Activated naive CD8-positive, alpha-beta T cell treated with anti-CD3 and anti-CD28 coated beads, Interleukin-2, amount 50 U/mL, for 24 hours (primary cell): ENCODE data around the gene SRPK1.

ENCODE experiments used
- ATAC-seq: fragments of 150-1000 bp; cut with Tn5 transposase; one replicate; pipeline ENCODE4 v1.10.0; 2021
- DNase-seq: peaks from one replicate; pipeline ENCODE4 v3.0.0; 2021
- H3K27ac Mint-ChIP-seq: one replicate; pipeline ENCODE4 v1.8.0; 2021; ENCODE audit warnings: mild to moderate bottlenecking, mixed read lengths
- H3K27me3 Mint-ChIP-seq: one replicate; pipeline ENCODE4 v1.8.0; 2021; ENCODE audit warnings: mixed read lengths
- H3K36me3 Mint-ChIP-seq: one replicate; pipeline ENCODE4 v1.8.0; 2021; ENCODE audit warnings: low read depth, mixed read lengths
- H3K4me1 Mint-ChIP-seq: one replicate; pipeline ENCODE4 v1.8.0; 2021; ENCODE audit warnings: mixed read lengths
- H3K4me3 Mint-ChIP-seq: one replicate; pipeline ENCODE4 v1.8.0; 2021; ENCODE audit warnings: mild to moderate bottlenecking, moderate library complexity, mixed read lengths
- H3K9me3 Mint-ChIP-seq: one replicate; pipeline ENCODE4 v1.8.0; 2021; ENCODE audit warnings: mixed read lengths

Gene SRPK1

DNA sequence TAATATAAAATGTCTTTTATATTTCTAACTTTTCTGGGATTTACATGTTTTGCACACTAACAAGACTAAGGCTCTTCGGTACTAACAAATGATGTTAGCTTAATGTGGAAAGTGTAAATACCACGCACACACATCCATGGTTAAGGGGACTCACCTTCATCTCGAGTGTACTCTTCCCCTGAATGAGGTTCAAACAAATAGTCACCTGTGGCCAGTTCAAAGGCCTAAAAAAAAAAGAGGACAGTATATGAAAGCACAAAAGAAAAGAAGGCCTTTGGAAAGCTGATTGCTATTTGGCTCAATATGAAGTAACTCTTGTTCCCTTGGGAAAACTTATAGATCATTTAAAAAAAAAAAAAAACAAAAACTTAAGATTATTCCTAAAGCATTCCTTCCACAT, 78.5 kb downstream of the SRPK1 start:
- H3K4me3 Mint-ChIP-seq, result no peak overlapping the region
- H3K36me3 Mint-ChIP-seq, result peaks cover 60% of the 10 kb centered on the region
- H3K27ac Mint-ChIP-seq, result no peak overlapping the region
- ATAC-seq, result no peak
- H3K27me3 Mint-ChIP-seq, result no peaks in the 10 kb centered on the region
- no peaks in the 10 kb centered on the region for H3K9me3 Mint-ChIP-seq
- H3K4me1 Mint-ChIP-seq, result no peaks in the 10 kb centered on the region
- DNase-seq, result no peak

DNA sequence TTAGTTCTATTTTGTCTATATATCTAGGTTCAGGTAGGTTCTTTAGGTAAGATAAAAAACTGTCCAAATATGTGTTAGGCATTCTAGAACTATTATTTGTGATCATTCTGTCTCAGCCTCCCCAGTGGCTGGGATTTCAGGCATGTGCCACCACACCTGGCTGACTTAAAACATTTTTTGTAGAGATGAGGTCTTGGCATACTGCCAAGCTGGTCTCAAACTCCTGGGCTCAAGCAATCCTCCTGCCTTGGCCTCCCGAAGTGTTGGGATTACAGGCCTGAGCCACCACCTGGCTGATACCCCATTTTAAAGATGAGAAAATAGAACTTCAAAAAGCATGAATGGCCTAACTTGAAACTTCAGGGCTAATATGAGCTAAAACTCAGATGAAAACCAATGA, 81.9 kb downstream of the SRPK1 start:
- Mint-ChIP-seq H3K36me3 (peaks cover 56% of the 10 kb centered on the region), H3K27me3 (no peaks in the 10 kb centered on the region), H3K4me3 (no peak overlapping the region), H3K4me1 (no peaks in the 10 kb centered on the region), H3K9me3 (no peaks in the 10 kb centered on the region), H3K27ac (no peak overlapping the region)
- no peak for DNase-seq
- ATAC-seq, result no peak

DNA sequence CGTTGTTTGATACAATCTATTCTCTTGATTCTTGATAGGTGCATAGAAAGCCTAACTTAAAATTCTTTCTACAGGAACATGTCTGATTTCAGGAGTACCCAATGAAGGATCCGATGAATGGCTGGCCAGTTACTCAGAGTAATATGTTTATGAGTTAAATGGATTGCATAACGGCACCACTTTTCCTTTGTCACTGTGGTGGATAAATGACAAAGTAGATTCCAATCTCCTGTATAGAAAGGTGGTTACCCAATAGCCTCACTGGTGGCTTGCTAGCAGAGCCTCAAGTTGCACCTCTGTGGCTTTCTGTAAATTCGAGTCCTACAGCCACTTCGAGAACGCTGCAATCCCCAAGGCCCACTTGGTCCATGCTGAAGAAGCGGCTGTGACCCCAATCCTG, 87.4 kb downstream of the SRPK1 start:
- peaks cover 37% of the 10 kb centered on the region for H3K36me3 Mint-ChIP-seq
- ATAC-seq (no peak), DNase-seq (no peak)
- peak overlapping the region; percentile 27 for H3K27ac Mint-ChIP-seq
- H3K27me3 Mint-ChIP-seq, result no peaks in the 10 kb centered on the region
- H3K9me3 Mint-ChIP-seq, result no peaks in the 10 kb centered on the region
- no peak overlapping the region for H3K4me3 Mint-ChIP-seq
- no peaks in the 10 kb centered on the region for H3K4me1 Mint-ChIP-seq

DNA sequence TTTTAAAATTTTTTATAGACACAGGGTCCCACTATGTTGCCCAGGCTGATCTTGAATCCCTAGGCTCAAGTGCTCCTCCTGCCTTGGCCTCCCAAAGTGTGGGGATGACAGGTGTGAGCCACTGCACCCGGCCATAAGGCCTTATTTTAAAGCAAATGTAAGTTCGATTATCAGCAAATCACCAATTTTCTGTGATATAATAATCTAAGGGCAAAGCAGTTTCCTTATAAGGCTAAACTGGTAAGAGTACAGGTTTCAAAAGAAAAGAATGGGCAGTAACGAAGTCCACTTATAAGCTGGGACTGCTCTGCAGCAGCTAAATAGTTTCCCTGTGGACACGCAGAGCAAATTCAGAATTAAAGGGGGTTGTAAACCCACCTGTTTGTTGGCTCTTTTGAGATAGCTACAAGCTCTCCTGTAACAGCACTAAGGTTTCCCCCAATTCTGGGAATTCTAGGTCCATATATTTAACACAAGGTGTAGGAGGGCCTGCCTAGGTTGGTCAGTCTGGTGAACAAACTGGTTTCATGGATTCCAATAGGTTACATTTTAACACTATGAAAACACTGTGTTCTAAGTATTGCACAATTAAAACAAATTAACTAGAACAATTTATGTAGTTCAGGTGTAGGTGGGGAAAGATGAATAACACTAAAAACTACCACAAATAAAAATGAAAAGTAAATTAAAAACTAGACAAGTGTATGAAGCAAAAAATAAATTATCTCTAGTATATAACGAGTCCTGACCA, 89.5 kb downstream of the SRPK1 start:
- no peaks in the 10 kb centered on the region for H3K4me1 Mint-ChIP-seq
- H3K9me3 Mint-ChIP-seq, result no peaks in the 10 kb centered on the region
- H3K27ac Mint-ChIP-seq, result no peak overlapping the region
- ATAC-seq (no peak), DNase-seq (no peak)
- peaks cover 28% of the 10 kb centered on the region for H3K36me3 Mint-ChIP-seq
- H3K27me3 Mint-ChIP-seq, result peaks cover 1% of the 10 kb centered on the region
- H3K4me3 Mint-ChIP-seq, result no peak overlapping the region

DNA sequence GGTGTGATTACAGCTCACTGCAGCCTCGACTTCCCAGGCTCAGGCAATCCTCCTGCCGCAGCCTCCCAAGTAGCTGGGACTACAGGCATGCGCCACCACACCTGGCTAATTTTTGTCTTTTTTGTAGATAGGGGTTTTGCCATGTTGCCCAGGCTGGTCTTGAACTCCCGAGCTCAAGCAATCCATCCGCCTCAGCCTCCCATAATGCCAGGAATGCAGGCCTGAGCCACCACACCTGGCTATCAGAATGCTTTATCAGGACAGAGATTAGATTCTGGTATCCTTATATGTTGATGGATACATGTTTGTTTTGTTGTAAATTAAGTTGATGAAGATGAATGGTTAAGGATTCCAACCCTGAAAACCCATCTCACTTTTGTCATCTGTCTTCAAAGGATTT, 91.6 kb downstream of the SRPK1 start:
- DNase-seq (no peak), ATAC-seq (no peak)
- Mint-ChIP-seq H3K27ac (no peak overlapping the region), H3K27me3 (peaks cover 1% of the 10 kb centered on the region), H3K9me3 (no peaks in the 10 kb centered on the region), H3K4me3 (no peak overlapping the region), H3K36me3 (peaks cover 16% of the 10 kb centered on the region), H3K4me1 (no peaks in the 10 kb centered on the region)

DNA sequence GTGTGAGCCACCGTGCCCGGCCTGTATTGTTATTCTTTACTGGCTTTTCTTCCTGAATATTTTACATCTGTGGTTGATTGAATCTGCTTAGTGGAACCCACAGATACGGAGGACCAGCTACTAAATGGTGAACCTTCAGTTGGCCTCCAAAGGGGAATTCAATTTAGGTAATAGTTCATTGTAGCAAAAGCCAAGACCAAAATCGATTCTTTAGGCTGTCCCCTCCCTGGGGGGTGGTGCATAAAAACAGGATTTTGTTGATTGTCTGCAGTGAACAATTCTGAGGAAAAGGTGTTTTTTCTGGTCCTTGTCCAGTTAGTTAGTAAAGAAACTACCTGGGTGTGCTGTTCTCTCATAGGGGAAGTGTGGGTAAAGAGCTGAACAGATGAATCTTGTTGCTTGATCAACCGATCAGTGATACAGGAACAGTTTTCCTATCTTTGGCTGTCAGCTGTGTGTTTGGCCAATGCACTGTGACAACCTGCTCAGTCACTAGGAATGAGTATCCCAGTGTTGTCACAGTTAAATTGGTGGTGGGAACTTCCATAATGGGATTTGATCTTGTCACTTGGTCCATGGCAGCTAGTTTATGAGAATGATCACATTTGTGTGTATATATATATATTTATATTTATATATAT, 96.2 kb downstream of the SRPK1 start:
- Mint-ChIP-seq H3K4me1 (no peaks in the 10 kb centered on the region), H3K36me3 (no peaks in the 10 kb centered on the region), H3K4me3 (no peak overlapping the region), H3K27ac (no peak overlapping the region), H3K27me3 (peaks cover 1% of the 10 kb centered on the region), H3K9me3 (no peaks in the 10 kb centered on the region)
- DNase-seq (no peak), ATAC-seq (no peak)

DNA sequence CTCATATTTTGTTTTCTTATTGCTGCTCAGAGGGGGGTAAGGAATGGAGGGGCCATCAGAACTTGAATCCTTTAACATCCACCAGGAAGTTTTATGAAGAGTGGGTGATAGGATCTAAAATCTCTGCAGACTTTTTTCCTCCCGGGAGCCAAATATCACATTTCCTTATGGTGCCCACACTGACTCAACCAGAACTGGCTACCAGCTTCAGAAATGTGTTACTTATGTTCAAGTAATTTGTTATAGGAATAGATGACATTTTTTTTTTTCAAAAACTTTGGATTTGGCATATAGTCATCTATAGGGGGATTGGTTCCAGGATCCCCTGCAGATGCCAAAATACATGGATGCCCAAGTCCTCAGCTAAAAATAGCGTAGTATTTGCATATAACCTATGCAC, 97.3 kb downstream of the SRPK1 start:
- no peaks in the 10 kb centered on the region for H3K9me3 Mint-ChIP-seq
- DNase-seq (no peak), ATAC-seq (no peak)
- H3K27ac Mint-ChIP-seq, result no peak overlapping the region
- no peaks in the 10 kb centered on the region for H3K36me3 Mint-ChIP-seq
- H3K27me3 Mint-ChIP-seq, result peaks cover 5% of the 10 kb centered on the region
- H3K4me3 Mint-ChIP-seq, result no peak overlapping the region
- H3K4me1 Mint-ChIP-seq, result no peaks in the 10 kb centered on the region

DNA sequence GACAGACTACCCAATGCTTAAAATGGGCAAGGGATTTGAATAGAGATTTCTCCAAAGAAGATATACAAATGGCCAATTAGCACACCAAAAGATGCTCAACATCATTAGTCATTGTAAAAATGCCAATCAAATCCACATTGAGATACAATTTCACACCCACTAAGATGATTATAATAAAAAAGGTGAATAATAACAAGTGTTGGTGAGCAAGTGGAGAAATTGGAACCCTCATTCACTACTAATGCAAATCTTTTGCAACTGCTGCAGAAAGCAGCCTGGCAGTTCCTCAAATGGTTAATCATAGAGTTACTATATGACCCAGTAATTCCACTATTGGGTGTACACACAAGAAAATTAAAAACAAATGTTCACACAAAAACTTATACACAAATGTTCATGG, 103.4 kb downstream of the SRPK1 start:
- Mint-ChIP-seq H3K36me3 (no peaks in the 10 kb centered on the region), H3K4me1 (no peaks in the 10 kb centered on the region), H3K27ac (no peak overlapping the region), H3K27me3 (peaks cover 6% of the 10 kb centered on the region), H3K4me3 (no peak overlapping the region), H3K9me3 (no peaks in the 10 kb centered on the region)
- no peak for DNase-seq
- ATAC-seq, result no peak

DNA sequence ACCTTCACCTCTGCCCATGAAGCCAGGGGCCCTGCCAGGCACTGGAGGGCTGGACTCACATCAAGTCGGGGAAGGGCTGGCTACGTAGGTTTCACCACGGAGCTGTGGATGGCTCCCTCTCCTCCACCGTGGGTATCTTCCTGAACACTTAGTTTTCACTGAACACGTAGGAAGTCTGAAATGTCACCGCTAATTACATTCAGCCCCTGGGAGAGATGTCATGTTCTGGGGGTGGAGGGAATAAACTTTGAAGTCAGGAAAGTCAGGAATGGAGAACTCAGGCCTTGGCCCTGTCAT, 109.3 kb downstream of the SRPK1 start:
- ATAC-seq (no peak), DNase-seq (no peak)
- Mint-ChIP-seq H3K9me3 (no peaks in the 10 kb centered on the region), H3K4me3 (no peak overlapping the region), H3K4me1 (peaks cover 5% of the 10 kb centered on the region), H3K27ac (no peak overlapping the region), H3K27me3 (peaks cover 11% of the 10 kb centered on the region), H3K36me3 (no peaks in the 10 kb centered on the region)

DNA sequence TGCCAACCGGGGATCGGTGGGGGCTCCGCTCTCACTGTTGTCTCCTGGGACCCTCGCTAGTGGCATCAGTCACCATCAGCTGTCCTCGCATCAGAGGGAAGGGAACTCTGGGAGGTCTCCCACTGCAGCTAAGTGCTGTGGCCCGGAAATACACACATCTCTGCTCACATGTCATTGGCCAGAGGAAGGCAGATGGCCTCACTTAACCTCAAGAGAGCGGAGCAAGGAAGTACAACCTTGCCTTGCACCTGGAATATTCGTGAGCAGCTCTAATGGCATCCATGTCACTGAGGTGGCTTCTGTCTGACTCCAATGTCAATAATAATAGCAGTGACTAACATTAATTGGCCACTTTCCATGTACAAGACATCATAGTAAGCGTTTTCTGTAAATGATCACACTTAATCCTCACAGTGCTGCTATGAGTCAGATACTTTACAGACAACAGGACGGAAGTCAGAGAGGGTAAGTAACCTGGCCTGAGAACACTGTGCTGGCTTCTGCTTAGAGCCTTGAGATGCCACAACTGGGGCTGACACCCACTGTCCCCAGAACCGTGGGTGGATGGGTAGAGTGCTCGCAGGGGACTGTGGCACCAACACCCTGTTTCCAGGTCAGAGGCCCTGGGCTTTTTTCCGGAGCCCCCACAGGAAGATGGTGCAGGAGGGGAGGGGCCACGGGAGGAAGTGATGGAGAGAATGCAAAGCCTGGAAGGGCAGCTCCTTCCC, 109.8 kb downstream of the SRPK1 start:
- Mint-ChIP-seq H3K4me3 (no peak overlapping the region), H3K27me3 (peaks cover 16% of the 10 kb centered on the region), H3K9me3 (no peaks in the 10 kb centered on the region), H3K36me3 (no peaks in the 10 kb centered on the region), H3K27ac (no peak overlapping the region), H3K4me1 (peaks cover 5% of the 10 kb centered on the region)
- ATAC-seq, result peak; percentile 36
- DNase-seq, result no peak

DNA sequence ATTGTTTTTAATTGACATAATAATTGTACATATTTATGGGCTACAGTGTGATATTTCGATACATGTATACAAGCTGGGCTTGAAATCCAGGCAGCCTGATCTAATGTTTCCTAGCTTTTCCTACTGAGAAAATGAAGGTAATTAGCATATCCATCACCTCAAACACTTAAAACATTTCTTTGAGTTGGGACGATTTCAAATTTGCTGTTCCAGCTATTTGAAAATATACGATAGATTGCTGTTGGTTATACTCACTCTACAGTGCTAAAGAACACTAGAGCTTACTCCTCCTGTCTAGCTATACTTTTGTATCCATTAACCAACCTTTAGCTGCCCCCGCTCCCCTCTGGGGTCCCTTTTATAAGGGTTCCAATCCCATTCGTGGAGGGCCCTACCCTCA, 111.1 kb downstream of the SRPK1 start:
- H3K27me3 Mint-ChIP-seq, result peaks cover 21% of the 10 kb centered on the region
- H3K36me3 Mint-ChIP-seq, result no peaks in the 10 kb centered on the region
- no peak overlapping the region for H3K27ac Mint-ChIP-seq
- H3K4me3 Mint-ChIP-seq, result no peak overlapping the region
- H3K9me3 Mint-ChIP-seq, result no peaks in the 10 kb centered on the region
- peaks cover 5% of the 10 kb centered on the region for H3K4me1 Mint-ChIP-seq
- ATAC-seq (no peak), DNase-seq (no peak)

DNA sequence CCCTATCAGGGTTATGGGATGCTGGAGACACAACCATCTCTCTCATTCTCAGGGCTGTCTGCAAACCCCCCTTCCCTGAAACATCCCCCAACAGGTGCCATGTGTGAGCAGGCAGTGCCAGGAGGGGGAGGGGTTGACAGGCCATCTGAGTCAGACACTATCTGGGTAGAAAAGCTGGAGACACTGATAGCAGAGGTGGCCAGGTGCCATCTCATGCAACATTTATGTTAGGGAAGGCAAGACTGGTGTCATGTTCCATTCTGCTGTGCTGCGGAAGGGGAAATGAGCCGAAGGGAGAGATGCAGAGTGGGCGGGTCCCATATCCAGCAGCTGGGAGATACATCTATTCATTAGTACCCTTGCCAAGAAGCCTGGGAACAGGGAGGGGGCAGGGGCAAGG, 112.2 kb downstream of the SRPK1 start:
- no peaks in the 10 kb centered on the region for H3K36me3 Mint-ChIP-seq
- no peaks in the 10 kb centered on the region for H3K9me3 Mint-ChIP-seq
- ATAC-seq (no peak), DNase-seq (no peak)
- H3K4me1 Mint-ChIP-seq, result peaks cover 5% of the 10 kb centered on the region
- no peak overlapping the region for H3K27ac Mint-ChIP-seq
- H3K27me3 Mint-ChIP-seq, result peaks cover 23% of the 10 kb centered on the region
- H3K4me3 Mint-ChIP-seq, result no peak overlapping the region

DNA sequence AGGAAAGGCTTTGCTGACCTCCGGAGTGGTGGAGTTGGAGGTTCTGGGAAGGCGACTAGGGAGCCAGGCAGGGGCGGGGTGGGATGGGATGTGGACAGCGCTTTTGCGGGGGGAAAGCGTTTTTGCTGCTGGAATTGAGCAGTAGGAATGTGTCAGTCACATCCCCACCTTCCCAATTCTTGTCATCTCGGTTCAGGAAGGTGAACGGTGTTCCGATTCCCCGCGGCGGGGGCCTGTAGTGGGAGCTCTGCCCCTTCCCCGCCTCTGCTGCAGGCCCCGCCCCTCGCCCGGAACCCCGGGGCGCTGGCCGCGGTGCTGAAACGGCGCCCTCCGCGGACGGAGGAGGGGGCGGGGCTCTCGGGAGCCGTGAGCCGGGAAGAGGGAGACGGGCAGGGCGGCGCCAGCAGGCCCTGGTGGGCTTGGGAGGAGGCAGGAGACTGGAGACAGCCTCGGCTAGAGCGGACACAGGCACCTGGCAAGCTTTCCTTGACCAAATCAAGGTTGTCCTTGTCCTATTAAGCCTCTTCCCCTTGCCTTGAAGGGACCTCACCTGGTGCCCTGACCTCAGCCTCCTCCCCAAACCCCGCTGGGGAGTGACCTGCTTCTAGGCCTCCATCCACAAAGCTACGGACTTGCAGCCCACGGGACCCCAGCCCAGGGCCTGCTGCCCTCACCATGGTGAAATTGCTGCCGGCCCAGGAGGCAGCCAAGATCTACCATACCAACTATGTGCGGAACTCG, 115.7 kb downstream of the SRPK1 start, which contains the start of gene LHFPL5:
Gene LHFPL5 (plus strand): TSS at position 357 of the 741 bp plus-strand sequence. CDS start 319 bp downstream, at position 676.
- no peak within 1 kb of the TSS for H3K27ac Mint-ChIP-seq
- peak; percentile 66 for DNase-seq
- H3K9me3 Mint-ChIP-seq, result no peaks in the 10 kb centered on the region
- ATAC-seq, result peak; percentile 63
- H3K27me3 Mint-ChIP-seq, result peaks cover 21% of the 10 kb centered on the region
- H3K4me1 Mint-ChIP-seq, result no peaks in the 10 kb centered on the region
- H3K36me3 Mint-ChIP-seq, result no peaks in the 10 kb centered on the region
- H3K4me3 Mint-ChIP-seq, result no peak within 1 kb of the TSS

DNA sequence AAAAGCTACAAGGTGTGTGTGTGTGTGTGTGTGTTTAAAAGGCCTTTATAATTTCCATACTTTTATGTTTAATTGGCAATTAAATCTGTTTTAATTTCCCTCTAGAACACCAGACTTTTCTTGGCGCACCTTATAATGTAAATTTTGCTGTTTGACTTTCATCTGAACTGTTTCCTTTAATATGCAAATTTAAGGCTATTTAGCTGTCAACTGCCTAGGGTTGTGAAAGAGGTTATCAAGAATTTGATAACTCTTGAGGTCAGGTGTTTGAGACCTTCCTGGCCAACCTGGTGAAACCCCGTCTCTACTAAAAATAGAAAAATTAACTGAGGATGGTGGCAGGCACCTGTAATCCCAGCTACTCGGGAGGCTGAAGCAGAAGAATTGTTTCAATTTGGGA, 119.8 kb downstream of the SRPK1 start:
- DNase-seq (no peak), ATAC-seq (no peak)
- Mint-ChIP-seq H3K27ac (no peak overlapping the region), H3K4me1 (no peaks in the 10 kb centered on the region), H3K4me3 (no peak overlapping the region), H3K9me3 (no peaks in the 10 kb centered on the region), H3K36me3 (no peaks in the 10 kb centered on the region), H3K27me3 (peaks cover 8% of the 10 kb centered on the region)

DNA sequence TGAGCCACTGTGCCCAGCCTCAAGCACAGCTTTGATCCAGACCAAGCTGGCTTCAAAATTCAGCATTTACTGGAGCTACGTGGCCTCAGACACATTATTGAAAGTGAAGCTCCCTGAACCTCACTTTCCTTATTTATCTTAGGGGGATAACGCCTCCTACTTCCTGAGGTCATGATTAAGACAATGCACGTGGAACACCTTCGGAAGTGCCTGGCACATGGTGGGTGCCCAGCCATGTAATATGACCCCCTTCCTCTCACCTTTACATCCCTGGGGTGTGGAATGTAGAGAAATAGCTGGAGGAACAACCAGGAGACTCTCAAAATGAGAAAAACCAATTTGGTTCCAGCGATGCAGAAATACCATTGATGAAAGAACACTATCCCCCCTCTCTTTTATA, 122.2 kb downstream of the SRPK1 start:
- Mint-ChIP-seq H3K4me3 (no peak overlapping the region), H3K9me3 (no peaks in the 10 kb centered on the region), H3K4me1 (no peaks in the 10 kb centered on the region), H3K36me3 (no peaks in the 10 kb centered on the region), H3K27ac (no peak overlapping the region), H3K27me3 (peaks cover 1% of the 10 kb centered on the region)
- DNase-seq, result no peak
- ATAC-seq, result no peak
